Left ventricle myocardium superior (tissue), 1 donor: ENCODE measurements around the gene NABP1. TPM values are rescaled to one million over a fixed set of nuclear protein-coding genes. Genes with fewer than 3 reads are reported as not detected.
"Not testable (repeated sequence)": the region's sequence is repeated elsewhere in the genome, so short reads cannot be mapped to it uniquely, and the experiment has no call there.

ENCODE experiments used
- ATAC-seq: fragments of 200-7000 bp; cut with Tn5 transposase; one replicate; pipeline ENCODE4 v1.9.1; 2020; ENCODE audit warnings: mild to moderate bottlenecking, moderate library complexity
- DNase-seq: peaks from one replicate; pipeline ENCODE4 v3.0.0-alpha.2; 2020
- intact Hi-C: fragments of 100-400 bp; cut with micrococcal nuclease; formaldehyde crosslinking; loops from one replicate; pipeline ENCODE4 v1.11.0; 2022
- long read RNA-seq: library from polyadenylated mRNA; unstranded; transcript quantifications from one replicate; pipeline ENCODE4 v2.0.0, GENCODE V29; 2021
- total RNA-seq: library from RNA; stranded (reverse); fragmentation: NEBNext Ultra II Directional; extraction: Animal tissue kit (Norgen Biotek cat#: 25700); gene quantifications from one replicate; pipeline ENCODE4 v1.2.1, GENCODE V29; 2021
- donor health status: DM: no; HTN: yes; CAD: no; lungs with severe emphysema.

NABP1 gene, protein sequence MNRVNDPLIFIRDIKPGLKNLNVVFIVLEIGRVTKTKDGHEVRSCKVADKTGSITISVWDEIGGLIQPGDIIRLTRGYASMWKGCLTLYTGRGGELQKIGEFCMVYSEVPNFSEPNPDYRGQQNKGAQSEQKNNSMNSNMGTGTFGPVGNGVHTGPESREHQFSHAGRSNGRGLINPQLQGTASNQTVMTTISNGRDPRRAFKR
- total RNA-seq: 7.1 TPM
- long read RNA-seq, partial matches to known transcripts: 2 of 3 reads
- long read RNA-seq, other reads (novel, unspliced or antisense): 1 of 3 reads

DNA sequence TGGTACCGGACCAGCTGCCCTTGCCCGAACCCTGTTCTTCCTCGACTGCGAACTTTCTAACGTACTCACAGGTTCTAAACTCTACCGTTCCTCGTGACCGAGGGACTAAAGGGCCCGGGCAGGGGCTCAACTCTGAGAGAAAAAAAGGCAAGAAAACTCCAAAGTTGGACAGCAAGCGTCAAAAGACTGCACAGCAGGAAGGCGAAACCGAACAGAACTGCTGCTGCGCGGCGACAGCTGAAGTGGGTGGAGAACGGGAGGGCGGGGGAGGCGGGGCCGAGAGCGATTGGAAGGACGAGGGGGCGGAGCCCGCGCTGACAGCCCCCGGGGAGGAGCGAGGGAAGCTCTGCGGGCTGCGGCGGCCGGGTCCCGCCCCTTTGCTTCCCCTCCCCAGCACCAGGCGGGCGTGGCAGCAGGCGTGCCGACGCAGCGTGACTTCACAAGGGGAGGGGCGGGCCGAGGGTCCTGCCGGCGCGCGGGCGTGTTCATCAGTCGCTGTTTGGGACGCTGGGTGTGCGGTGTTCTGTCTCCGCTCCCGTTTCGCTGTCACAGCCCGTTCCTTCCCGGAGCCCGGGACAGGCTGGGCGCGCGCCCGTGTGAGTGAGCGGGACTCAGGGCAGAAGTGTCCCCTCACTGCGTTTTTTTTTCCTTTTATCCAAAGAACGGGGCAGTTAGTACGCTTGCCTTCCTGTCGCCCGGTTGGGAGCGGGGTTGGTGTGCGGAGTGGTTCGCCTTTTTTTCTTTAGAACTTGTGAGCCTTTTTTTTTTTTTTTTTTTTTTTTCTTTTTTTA lies at the start of gene NABP1:
Gene NABP1 (plus strand): TSS at position 491 of the 791 bp plus-strand sequence. CDS start 479 bp downstream, outside the sequence.
- intact Hi-C loops: no loop called here
- peak; percentile 100 for DNase-seq

DNA sequence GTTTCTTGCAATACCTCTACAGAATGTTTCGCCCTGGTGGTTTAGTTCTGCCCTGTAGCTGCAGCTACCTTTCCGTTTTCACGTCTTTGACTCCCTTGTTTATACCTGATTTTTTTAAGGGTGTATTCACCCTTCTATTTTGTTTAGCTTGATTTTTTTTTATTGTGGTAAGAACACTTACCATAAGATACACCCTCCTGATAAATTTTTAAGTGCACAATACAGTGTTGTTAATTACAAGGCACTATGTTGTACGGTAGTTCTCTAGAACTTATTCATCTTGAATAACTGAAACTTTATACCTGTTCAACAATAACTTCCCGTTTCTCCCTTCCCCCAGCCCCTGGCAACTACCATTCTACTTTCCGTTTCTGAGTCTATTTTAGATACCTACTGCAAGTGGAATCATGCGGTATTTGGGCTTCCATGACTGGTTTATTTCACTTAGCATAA lies 48.9 kb upstream of the NABP1 start:
- DNase-seq: no peak
- intact Hi-C loops: no loop called here
- no peak for ATAC-seq

More for the DNA sequence above, at the start of gene NABP1:
- ATAC-seq: peak; percentile 99

DNA sequence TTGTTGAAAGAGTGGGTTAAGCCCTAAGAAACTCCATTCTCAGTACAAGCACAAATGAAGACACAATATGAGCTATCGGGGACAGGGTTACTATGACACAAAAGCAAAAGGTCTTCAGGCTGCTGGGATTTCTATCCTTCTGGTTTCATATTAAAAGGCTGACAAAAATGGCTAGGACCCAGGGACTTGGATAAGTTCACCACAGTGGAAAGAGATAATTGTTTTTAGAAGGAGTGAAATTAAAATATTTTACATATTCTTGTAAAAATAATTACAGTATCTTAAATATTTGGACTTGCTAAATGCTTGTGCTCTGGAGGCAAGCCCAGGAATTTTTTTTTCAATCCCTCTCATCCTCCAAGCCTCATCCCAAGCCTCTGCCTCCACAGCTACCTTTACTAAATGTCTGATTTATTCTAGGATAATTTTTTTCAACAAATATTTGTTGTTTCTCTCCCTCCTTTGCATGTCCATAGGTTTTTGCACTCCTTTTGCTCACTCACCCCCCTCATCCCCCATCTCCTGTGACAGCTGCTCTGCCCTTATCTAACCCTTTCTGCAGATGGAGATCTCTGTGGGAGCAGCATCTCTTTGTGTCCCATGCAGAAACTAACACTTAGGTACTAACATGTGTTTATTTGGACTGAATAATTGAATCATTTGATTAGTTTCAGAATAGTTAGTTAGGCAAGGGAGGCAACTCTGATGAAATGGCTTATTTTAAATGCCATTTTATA lies 47.8 kb upstream of the NABP1 start:
- ATAC-seq: no peak
- intact Hi-C loops: no loop called here
- DNase-seq: no peak

DNA sequence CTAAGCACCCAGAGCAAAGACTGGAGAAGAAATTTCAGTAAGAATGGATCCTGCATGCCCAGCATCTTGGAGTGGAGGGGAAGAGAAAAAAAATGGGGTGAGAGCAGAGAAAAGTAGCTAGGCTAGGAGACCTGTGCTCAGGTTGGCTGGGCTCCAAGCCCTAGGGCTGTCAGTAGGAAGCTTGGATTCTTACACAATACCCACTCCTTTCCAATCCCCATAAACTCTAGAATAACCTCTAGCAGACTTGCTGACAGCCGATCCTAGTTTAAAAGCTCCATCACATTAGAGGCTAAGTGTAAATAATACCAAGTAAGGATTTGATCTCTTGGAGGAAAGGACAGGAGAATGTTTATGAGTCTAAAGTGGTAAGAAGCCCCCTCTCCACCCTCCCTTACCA lies 46.2 kb upstream of the NABP1 start:
- peak; percentile 52 for DNase-seq
- intact Hi-C loops: no loop called here
- ATAC-seq: no peak

DNA sequence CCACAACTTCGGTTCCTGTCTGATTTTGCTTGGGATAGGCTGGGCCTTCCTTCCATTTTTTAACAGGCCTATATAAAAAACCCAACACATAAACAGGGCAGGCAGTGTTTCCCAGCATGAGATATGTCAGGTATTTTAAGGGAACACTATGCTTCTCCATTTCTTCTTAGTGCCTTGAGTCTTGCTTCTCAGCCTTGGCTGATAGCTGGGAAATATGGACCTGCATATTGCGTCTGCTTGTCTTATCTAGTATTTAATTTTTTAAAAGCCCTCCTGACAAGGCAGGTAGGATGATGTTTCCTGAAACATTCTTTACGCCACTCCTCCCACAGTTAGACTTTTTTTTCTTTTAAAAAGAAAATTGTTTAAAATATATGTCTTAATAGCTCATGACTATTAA lies 45.5 kb upstream of the NABP1 start:
- ATAC-seq (no peak), DNase-seq (no peak)
- intact Hi-C loops: no loop called here

DNA sequence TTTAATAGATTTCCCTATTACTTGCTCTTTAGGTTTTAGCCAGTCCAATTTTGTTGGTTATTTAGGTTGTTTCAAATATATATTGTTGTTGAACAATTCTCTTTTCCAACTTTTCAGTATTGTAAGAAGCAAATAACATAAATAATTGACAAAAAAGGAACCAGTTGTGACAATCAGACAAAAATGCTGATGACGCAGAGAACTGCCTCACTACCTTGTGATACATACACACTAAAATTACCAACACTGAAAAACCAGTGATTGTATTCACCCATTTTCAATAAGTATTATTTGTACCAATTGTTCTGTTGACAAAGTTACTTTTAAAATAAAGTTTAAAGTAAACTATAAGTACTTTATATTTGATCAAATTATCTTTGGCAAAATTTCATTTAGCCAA lies 43.1 kb upstream of the NABP1 start:
- DNase-seq (no peak), ATAC-seq (no peak)
- intact Hi-C loops: no loop called here

DNA sequence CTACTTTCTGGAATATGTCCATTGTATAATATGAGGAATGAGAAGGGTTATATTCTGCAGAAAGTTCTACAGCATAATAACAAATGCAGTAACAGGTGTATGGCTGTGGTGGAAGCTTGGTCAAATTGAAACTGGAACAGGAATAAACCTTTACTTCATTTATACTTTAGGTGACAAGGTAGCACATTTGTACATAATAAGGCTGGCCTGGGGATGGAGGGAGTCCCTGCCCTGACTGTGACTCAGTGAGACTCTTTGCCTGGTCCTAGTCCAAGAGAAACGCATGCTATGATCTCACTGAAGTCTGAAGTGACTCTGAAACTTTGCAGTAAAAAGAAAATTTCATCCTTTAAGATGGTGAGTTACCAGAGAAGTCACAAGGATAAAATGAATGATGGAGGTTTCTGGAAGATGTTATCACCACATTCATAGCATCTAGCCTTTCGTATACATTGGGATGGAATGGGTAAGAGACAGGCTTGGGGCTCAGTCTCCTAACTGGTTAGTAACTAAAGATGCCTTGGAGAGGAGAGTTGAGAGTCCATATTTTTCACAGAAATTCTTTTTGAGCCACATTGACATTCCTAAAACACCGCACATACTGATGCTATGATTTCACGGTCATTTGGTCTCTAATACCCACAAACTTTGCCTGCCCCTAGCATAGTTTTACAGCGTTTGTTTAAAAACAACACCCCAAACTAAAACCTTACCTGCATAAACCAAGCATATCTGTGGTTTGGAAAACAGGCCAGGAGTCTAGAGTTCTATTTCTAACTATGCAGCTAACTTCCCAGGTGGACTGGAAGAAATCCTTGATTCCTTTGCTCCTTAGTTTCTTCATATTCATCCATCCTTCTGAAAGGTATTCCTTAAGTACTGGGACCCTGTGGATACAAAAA lies 42.4 kb upstream of the NABP1 start:
- intact Hi-C loops: no loop called here
- ATAC-seq (no peak), DNase-seq (no peak)

DNA sequence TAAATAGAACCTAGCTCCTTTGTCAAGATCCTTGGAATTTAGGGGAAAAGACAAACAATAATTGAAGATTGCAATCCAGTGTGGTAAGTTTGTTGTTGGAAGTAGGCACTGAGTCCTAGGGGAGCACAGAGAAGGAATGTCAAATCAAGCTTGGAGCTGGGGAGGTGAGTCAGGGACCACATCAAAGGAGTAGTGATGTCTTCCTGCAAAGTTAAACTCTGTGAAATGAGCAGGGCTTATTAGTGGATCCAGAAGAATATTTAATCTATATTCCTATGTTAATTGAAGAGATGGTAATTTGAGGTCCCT lies 41.7 kb upstream of the NABP1 start:
- ATAC-seq (no peak), DNase-seq (no peak)
- intact Hi-C loops: no loop called here

DNA sequence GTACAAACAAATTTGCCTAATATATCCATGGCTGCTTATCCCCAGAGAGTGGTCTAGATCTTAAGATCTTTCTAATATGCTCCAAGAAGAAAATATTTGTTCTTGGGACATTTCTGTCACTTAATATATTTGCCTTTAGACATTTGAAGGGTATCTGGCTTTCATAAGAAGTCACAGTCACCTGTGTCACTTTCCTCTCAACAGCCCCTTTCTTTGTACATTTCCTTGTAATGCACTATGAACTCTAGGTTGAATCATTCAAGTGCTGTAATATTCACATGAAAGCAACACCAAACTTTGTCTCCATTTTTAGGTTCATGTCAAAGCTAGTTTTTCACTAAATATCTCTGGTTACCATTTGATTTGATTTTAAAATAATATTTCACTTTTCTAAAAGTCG lies 41.4 kb upstream of the NABP1 start:
- DNase-seq (no peak), ATAC-seq (no peak)
- intact Hi-C loops: no loop called here

DNA sequence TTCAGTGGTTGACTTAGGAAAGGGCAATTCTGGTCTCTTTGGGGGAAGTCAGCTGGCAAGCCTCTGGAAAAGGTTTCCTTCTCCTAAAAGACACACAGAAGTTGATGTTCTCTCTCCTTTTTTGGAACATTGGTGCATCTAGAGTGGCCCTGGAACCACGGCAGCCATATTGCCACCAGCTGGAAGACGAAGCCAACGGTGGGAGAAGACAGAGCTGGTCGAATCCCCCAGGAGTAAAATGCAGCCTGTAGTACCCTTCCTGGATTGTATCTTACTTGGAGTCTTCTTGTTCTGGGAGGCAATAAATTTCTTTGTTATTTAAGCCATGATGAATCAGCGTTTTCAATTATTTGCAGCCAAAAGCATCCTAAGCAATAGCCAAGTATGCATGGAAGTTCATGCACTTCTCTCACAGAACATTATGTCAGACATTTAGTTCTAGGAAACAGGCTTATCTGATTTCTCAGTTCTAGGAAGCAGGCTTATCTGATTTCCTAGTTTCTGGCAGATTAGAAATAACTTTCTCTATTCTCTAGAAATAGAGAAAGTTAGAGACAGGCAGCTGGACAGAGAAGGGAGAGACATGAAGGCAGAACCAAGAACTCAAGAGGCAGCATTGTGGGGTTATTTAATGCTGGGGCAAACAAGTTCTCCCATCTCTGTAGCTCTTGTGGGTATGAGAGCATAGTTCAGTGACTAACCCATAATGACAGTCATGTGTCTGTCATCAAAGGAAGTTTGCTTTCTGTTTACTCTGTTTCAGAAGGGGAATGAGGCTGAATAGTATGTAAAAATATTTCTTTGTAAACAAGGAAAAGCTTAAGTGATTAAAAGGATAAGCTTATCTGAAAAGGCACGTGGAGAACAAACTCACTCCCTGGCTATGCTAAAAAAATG lies 40.5 kb upstream of the NABP1 start:
- ATAC-seq (no peak), DNase-seq (no peak)
- intact Hi-C loops: no loop called here

DNA sequence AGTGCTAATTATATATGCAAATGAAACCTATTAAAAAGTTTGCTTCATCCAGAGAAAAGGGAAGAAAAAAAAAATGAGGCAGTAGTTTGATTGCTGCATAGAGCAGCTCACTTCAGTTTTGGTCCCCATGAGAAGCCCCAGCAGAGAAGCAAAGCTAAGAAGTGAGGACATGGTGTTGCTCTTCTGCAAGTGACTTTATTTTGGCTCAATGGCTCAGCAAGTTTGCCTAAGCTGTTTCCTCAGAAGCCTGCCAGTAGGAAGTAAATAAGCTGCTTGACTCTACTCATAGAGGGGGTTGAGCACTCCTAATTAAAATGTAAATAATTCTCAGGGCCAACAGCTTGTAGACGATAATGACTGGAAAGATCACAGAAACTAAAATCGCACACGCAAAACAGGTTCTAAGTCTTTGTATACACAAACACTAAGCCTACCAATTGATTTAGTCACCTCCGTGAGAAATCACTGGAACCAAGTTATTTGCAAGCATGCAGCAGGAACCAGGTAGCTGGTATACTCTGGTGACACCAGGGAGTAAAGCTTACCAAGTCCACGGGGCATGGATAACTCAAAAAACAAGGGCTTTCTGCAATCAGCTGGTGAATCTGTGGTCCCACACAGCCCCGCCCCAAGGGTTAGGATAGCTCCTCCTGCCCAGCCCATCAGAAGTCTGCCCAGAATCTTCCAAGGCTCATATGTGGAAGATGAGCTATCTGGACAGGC lies 39.7 kb upstream of the NABP1 start:
- ATAC-seq: peak; percentile 28
- DNase-seq: no peak
- intact Hi-C loops: no loop called here

DNA sequence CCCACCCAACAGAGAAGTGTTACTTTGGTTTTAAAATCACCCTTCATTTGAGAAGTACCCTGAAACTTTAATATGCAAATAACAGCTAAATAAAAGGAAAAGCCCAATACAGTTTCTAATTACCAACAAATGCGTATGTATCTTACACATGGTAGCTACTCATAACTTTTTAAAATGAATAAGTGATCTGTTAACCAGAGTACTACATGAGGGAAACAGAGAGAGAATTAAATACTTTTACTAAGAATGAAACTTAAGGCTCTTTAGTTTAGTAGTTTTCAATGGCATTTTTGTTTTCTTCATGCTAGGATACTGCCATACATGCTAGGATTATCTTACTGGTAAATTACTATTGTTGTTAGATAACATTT lies 39.1 kb upstream of the NABP1 start:
- ATAC-seq (no peak), DNase-seq (no peak)
- intact Hi-C loops: no loop called here

DNA sequence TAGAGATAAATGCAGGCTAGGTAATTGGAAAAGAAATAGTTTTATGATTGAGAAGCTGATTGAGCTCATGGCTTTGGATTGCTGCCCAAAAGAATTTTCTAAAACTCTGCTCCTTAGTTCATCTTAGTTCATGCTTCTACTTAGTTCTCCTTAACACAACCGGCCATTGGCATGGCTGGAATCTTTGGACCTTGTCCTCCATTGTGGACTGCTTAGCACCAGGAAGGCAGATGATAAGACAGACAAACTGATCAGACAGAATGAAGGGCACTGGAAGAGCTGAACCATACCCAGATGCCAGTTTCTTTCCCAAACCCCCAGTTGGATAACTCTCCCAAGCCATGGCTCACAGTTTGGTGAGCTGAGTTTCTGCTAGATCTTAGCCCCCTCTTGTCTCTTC lies 36.3 kb upstream of the NABP1 start:
- intact Hi-C loops: no loop called here
- DNase-seq: no peak
- ATAC-seq: no peak

DNA sequence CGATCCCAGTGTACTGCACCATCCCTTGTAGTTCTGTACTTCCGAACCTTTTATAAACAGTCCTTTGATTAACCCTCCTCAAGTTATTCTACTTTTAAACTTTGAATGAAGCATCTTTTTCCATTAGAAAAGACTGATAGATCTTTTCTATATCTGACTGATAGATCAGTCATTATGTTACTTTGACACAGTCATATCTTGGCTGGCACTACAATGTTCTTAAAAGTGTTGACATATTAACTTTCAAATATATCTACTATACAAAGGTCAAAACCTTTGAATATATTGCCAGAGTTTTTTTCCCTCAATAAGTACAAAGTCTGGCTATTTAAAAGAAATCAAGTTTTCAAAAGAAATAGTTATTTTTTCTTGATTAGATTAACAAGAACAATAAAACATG lies 35.4 kb upstream of the NABP1 start:
- ATAC-seq: no peak
- no peak for DNase-seq
- intact Hi-C loops: no loop called here

DNA sequence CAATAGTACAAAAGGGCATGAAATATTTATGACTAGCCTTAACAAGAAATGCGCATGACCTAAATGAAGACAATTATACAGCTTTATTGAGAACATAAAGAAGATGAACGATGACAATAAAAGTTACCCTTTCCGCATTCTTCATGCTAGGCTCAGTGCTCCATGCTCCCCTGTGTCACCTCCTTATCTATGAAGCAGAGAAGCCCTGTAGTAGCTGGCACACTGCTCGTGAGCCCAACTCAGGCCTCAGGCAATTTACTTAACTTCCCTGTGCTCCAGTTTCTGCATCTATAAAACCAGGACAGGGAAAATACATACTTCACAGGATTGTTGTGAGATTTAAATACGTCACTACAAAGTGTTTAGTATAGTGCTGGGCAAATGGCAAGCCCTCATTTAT lies 34.5 kb upstream of the NABP1 start:
- intact Hi-C loops: no loop called here
- no peak for ATAC-seq
- no peak for DNase-seq

DNA sequence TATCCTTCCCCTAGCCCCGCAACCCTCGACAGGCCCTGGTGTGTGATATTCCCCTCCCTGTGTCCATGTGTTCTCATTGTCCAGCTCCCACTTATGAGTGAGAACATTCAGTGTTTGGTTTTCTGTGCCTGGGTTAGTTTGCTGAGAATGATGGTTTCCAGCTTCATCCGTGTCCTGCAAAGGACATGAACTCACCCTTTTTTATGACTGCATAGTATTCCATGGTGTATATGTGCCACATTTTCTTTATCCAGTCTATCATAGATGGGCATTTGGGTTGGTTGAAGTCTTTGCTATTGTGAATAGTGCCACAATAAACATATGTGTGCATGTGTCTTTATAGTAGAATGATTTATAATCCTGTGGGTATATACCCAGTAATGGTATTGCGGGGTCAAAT lies 33.3 kb upstream of the NABP1 start:
- intact Hi-C loops, DNase-seq, ATAC-seq: not testable (repeated sequence)

DNA sequence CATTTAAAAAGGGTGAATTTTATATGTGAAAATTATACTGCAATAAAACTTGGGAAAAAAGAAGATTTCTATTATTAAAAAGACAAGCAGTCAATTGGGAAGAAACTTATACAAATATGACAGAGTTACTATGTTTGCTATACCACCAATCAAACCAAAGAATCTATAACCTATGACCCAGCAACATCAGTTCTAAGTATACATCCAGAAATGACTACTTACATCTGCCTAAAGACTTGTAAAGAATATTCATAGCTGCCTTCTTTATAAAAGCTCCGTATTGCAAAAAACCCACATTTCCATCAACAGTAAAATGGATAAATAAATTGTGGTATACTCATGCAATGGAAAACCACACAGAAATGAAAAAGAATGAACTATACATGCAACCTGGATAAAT lies 32.9 kb upstream of the NABP1 start:
- no peak for ATAC-seq
- DNase-seq: no peak
- intact Hi-C loops: no loop called here
